Measurements from ENCODE around the gene TMBIM1.

DNA sequence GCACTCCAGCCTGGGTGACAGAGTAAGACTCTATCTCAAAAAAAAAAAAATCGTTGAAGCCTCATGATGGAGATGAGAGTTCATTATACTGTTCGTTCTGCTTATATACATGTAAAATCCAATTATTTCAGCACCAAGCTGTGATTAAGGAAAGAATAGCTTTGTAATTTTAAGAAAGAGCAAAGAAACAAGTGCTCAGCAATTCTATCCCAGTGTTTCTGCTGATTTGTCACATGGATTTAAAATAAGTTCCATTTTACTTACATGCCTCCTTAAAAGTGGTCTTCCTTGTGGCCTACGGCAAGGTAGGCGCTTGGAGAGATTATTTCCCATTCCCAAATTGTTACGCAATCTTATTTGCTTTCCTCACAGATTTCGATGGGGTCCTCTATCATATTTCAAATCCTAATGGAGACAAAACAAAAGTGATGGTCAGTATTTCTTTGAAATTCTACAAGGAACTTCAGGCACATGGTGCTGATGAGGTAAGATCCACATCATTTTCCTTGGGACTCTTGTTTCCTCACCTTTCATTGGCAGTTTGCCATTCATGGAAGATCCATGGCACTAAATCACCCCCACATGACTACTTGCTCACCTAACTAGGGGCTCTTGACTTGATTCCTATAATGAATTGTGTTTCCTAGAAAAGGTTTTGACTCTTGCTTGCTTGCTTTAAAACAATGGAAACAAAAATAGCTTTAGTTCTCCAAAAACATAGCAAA, 63.8 kb downstream of the TMBIM1 start:
- no peak for TF ChIP-seq CTCF (IDR thresholded peaks at IDR 0.05)
- no peak for TF ChIP-seq POLR2A (IDR thresholded peaks at IDR 0.05)
